Ascending aorta (tissue), 2 donors: ENCODE results near the gene CRHR2. TPM values are rescaled to one million over a fixed set of nuclear protein-coding genes. Genes with fewer than 3 reads are reported as not detected.

ENCODE experiments used
- DNase-seq, 2 donors: peaks; one replicate each; pipeline ENCODE4 v3.0.0-alpha.2; 2019; ENCODE audit warnings: low spot score in 2 of 2
- H3K27ac ChIP-seq, 2 donors: fragments of 200-600 bp; sonication (generic); one replicate each; pipeline ENCODE4 v1.5.1; 2016 to 2017; ENCODE audit warnings: mild to moderate bottlenecking in 1 of 2
- H3K27me3 ChIP-seq: fragments of 200-600 bp; sonication (generic); one replicate; pipeline ENCODE4 v1.5.1; 2017
- H3K36me3 ChIP-seq, 2 donors: fragments of 200-600 bp; sonication (generic); one replicate each; pipeline ENCODE4 v1.5.1; 2016
- H3K4me1 ChIP-seq, 2 donors: fragments of 200-600 bp; sonication (generic); one replicate each; pipeline ENCODE4 v1.5.1; 2016 to 2017; ENCODE audit warnings: mild to moderate bottlenecking in 1 of 2
- H3K4me3 ChIP-seq, 2 donors: fragments of 200-600 bp; sonication (generic); one replicate each; pipeline ENCODE4 v1.5.1; 2016 to 2017; ENCODE audit warnings: mild to moderate bottlenecking in 1 of 2
- H3K9me3 ChIP-seq, 2 donors: fragments of 200-600 bp; sonication (generic); one replicate each; pipeline ENCODE4 v1.5.1; 2016
- intact Hi-C: fragments of 100-400 bp; cut with DNase I; formaldehyde crosslinking; loops from one replicate; pipeline ENCODE4 v1.15.1; 2023
- total RNA-seq: library from RNA; depleted of rRNA; stranded (reverse); fragments of >200 nt; gene quantifications from one replicate; pipeline ENCODE4 v1.1.0, GENCODE V29; 2016
- TF ChIP-seq, protein P1 (sequence below), 3 experiments: fragments of 200-600 bp in 2 of 3; fragments of 450-650 bp in 1 of 3; sonication (generic) in 2 of 3; IDR thresholded peaks; one replicate each; pipeline ENCODE4 v1.5.1; 2016 to 2019; ENCODE audit warnings: antibody characterized with exemption in 3 of 3, mild to moderate bottlenecking in 1 of 3, moderate library complexity in 1 of 3

The CRHR2 gene
- total RNA-seq, 1 donor from 2014 or later, result 3.1 TPM

DNA sequence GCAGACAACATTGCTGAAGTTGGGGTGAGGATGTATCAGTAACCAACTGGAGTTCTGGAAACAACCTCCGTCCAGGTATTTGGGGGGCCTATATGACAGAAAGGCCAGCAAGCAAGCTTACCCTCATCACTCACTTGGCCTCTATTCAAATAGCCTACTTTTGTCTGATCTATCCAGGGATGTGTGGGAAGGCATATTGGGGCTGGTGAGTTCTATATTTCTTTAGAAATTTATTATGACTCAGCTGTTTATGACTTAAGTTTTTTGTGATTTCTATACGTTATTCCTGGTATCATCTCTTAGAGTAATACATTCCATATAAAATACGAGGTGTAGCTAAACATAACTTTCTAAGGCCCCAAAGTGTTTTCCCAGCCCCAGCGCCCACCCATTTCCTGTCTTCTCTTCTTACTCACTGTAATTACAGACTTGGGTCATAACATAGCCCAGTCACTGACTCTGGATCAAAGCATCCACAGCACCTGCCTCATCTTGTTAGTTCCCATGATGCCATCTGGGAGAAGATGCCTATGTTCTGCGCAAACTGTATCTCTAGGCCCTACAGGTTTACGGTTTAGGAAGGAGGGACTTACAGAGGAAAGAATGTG lies 69.5 kb downstream of the CRHR2 start:
- Histone ChIP-seq H3K27ac (no peak overlapping the region), H3K27me3 (no peaks in the 10 kb centered on the region)

DNA sequence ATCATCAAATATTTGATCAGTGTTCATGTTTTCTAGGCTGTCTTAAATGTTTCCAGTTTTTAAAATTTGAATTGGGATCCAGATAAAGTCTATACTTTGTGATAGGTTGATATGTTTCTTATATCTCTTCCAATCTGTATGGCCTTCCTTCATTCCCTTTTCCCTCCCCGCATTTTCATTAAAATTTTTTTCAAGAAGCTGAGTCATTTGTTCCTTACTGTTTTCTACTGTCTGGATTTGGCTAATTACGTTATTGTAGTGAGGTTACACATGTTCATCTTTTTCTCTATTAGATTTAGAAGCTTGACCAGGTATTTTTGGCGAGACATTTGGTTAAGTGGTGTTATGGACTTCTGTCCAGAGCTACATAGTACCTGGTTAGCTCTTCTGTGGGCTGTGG lies 76.4 kb downstream of the CRHR2 start:
- DNase-seq, result no peak
- peaks cover 56 to 95% of the 10 kb centered on the region in 2 donors for H3K36me3 ChIP-seq
- intact Hi-C loops, result no loop called here
- H3K9me3 ChIP-seq, result no peaks in the 10 kb centered on the region
- no peak overlapping the region for H3K27ac ChIP-seq
- H3K27me3 ChIP-seq, result no peaks in the 10 kb centered on the region
- H3K4me3 ChIP-seq, result no peak overlapping the region
- H3K4me1 ChIP-seq, result no peaks in the 10 kb centered on the region
- TF ChIP-seq, protein P1, sequence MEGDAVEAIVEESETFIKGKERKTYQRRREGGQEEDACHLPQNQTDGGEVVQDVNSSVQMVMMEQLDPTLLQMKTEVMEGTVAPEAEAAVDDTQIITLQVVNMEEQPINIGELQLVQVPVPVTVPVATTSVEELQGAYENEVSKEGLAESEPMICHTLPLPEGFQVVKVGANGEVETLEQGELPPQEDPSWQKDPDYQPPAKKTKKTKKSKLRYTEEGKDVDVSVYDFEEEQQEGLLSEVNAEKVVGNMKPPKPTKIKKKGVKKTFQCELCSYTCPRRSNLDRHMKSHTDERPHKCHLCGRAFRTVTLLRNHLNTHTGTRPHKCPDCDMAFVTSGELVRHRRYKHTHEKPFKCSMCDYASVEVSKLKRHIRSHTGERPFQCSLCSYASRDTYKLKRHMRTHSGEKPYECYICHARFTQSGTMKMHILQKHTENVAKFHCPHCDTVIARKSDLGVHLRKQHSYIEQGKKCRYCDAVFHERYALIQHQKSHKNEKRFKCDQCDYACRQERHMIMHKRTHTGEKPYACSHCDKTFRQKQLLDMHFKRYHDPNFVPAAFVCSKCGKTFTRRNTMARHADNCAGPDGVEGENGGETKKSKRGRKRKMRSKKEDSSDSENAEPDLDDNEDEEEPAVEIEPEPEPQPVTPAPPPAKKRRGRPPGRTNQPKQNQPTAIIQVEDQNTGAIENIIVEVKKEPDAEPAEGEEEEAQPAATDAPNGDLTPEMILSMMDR (IDR thresholded peaks at IDR 0.05), result no peak

More for the DNA sequence above, 69.5 kb downstream of the CRHR2 start:
- no peak overlapping the region for H3K4me3 ChIP-seq
- no peaks in the 10 kb centered on the region for H3K4me1 ChIP-seq
- TF ChIP-seq, protein P1 (IDR thresholded peaks at IDR 0.05), result no peak
- H3K36me3 ChIP-seq, result peaks cover 46 to 82% of the 10 kb centered on the region in 2 donors
- H3K9me3 ChIP-seq, result no peaks in the 10 kb centered on the region
- DNase-seq, result no peak
- intact Hi-C loops, result no loop called here

DNA sequence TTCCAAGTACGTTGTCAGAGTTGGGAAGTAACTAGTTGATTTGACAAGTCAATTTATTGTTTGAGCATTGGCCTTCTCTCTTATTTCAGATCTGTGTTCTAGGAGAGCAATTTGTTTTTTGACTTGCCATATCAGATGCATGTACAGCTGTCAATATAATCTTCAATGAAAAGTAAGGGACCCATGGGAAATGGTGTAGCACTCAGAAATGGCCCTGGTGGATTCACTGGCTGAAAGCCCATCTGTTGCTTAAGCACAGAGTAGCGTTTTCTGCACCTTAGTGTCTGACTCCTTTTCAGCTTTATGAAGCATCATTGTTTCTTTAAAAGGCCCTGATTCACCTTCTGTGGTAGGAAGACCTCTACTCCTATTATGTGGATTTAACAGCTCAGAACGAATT lies 77.4 kb downstream of the CRHR2 start:
- H3K4me3 ChIP-seq, result no peak overlapping the region
- intact Hi-C loops, result no loop called here

More for the DNA sequence above, 77.4 kb downstream of the CRHR2 start:
- no peak for DNase-seq
- Histone ChIP-seq H3K27me3 (no peaks in the 10 kb centered on the region), H3K36me3 (peaks cover 62 to 95% of the 10 kb centered on the region in 2 donors), H3K27ac (no peak overlapping the region), H3K9me3 (no peaks in the 10 kb centered on the region), H3K4me1 (no peaks in the 10 kb centered on the region)
- TF ChIP-seq, protein P1 (IDR thresholded peaks at IDR 0.05), result no peak

Other genes with a start within 250 kb of the CRHR2 start
- 20.0 TPM for gene NOD1, start 203.7 kb downstream of the CRHR2 start, total RNA-seq
- gene GGCT, start 177.6 kb downstream of the CRHR2 start, total RNA-seq, result 0.43 TPM
- gene GARS1, start 87.6 kb downstream of the CRHR2 start, total RNA-seq, result 41.7 TPM
- 51.8 TPM for gene INMT, start 69.7 kb upstream of the CRHR2 start, total RNA-seq
- 6.0 TPM for gene MINDY4, start 89.0 kb upstream of the CRHR2 start, total RNA-seq
- gene AQP1, start 229.4 kb upstream of the CRHR2 start, total RNA-seq, result 2,113 TPM